ENCODE data around the gene EYS.

GRCh38 chr6:64249115-64249514 lies 1457.9 kb downstream of the EYS start:
- TF ChIP-seq BHLHE40 (IDR thresholded peaks at IDR 0.05; ENCODE audit: low read depth, low read length), result no peak
- TF ChIP-seq JUNB (IDR thresholded peaks at IDR 0.05), result no peak
- no peak for TF ChIP-seq POLR2A (IDR thresholded peaks at IDR 0.05; ENCODE audit: low read length)
- no peak for TF ChIP-seq CTCF (IDR thresholded peaks at IDR 0.05)
- TF ChIP-seq CEBPB (IDR thresholded peaks at IDR 0.05), result no peak
- TF ChIP-seq RNF2 (IDR thresholded peaks at IDR 0.05; ENCODE audit: borderline replicate concordance, low read depth), result no peak
- no peak for TF ChIP-seq EP300 (IDR thresholded peaks at IDR 0.05)
- TF ChIP-seq USF2 (IDR thresholded peaks at IDR 0.05), result no peak
- TF ChIP-seq RFX5 (IDR thresholded peaks at IDR 0.05), result no peak
- no peak for TF ChIP-seq NR3C1 (IDR thresholded peaks at IDR 0.05)
- no peak for TF ChIP-seq MAX (IDR thresholded peaks at IDR 0.05)

Measured in A549 (cell line).